H1 (cell line): ENCODE results near the gene ALK.

Source experiments
- CHD2 ChIP-seq: IDR thresholded peaks from 2 replicates; pipeline ENCODE4 v1.6.1; 2012; ENCODE audit warnings: low read length, improper control_type of control experiment
- CREB1 ChIP-seq: IDR thresholded peaks from 2 replicates; pipeline ENCODE4 v1.6.1; 2012; ENCODE audit warnings: inconsistent platforms
- KDM5A ChIP-seq: fragments of 200-600 bp; IDR thresholded peaks from 2 replicates; pipeline ENCODE4 v1.7.1; 2012; ENCODE audit warnings: mild to moderate bottlenecking, low read length, inconsistent platforms, mixed read lengths
- MAFK ChIP-seq: IDR thresholded peaks from 2 replicates; pipeline ENCODE4 v1.6.1; 2012; ENCODE audit warnings: low read depth, mild to moderate bottlenecking, improper control_type of control experiment, low read length
- POLR2A ChIP-seq, 2 experiments: IDR thresholded peaks; 1 replicate in 1 of 2; 2 replicates in 1 of 2; pipeline ENCODE4 v1.6.1; 2011; ENCODE audit warnings: low read depth in 2 of 2, low read length in 2 of 2, mild to moderate bottlenecking in 2 of 2; ENCODE audit errors: control extremely low read depth in 1 of 2
- POLR2AphosphoS5 ChIP-seq: IDR thresholded peaks from 2 replicates; pipeline ENCODE4 v1.6.1; 2011; ENCODE audit warnings: low read depth, low read length
- RAD21 ChIP-seq, 2 experiments: IDR thresholded peaks in 1 of 2; conservative IDR thresholded peaks in 1 of 2; 2 replicates each; pipeline ENCODE4 v1.6.1; 2011; ENCODE audit warnings: low read depth in 2 of 2, low read length in 2 of 2, improper control_type of control experiment in 1 of 2, inconsistent platforms in 1 of 2, mild to moderate bottlenecking in 1 of 2, moderate library complexity in 1 of 2
- RNF2 ChIP-seq: fragments of 200-900, 300-1000 bp; sonication (generic); IDR thresholded peaks from 2 replicates; pipeline ENCODE4 v1.7.1; 2016; ENCODE audit warnings: borderline replicate concordance, low read depth, mild to moderate bottlenecking, antibody characterized with exemption, low read length; ENCODE audit not compliant: poor library complexity, severe bottlenecking; ENCODE audit errors: missing control alignments
- SP1 ChIP-seq: IDR thresholded peaks from 2 replicates; pipeline ENCODE4 v1.6.1; 2011; ENCODE audit warnings: low read depth, low read length
- SUZ12 ChIP-seq: fragments of 200-600 bp; sonication (generic); IDR thresholded peaks from 2 replicates; pipeline ENCODE4 v1.6.1; 2012; ENCODE audit warnings: mild to moderate bottlenecking, inconsistent platforms, low read length, moderate library complexity, mixed read lengths
- YY1 ChIP-seq: IDR thresholded peaks from 2 replicates; pipeline ENCODE4 v1.6.1; 2011; ENCODE audit warnings: low read depth, mild to moderate bottlenecking, low read length
- ZNF274 ChIP-seq: IDR thresholded peaks from 2 replicates; pipeline ENCODE4 v1.7.0; 2012; ENCODE audit warnings: low read length, borderline replicate concordance; ENCODE audit errors: extremely low read depth
- TF ChIP-seq, protein P1 (sequence below), 3 experiments: IDR thresholded peaks; 1 replicate in 2 of 3; 2 replicates in 1 of 3; pipeline versions ENCODE4 v1.5.1 to v1.6.1; 2011; ENCODE audit warnings: low read length in 3 of 3, mild to moderate bottlenecking in 3 of 3, inconsistent platforms in 2 of 3, low read depth in 1 of 3, moderate library complexity in 1 of 3; ENCODE audit not compliant: insufficient read depth in 1 of 3; ENCODE audit errors: control extremely low read depth in 1 of 3

DNA sequence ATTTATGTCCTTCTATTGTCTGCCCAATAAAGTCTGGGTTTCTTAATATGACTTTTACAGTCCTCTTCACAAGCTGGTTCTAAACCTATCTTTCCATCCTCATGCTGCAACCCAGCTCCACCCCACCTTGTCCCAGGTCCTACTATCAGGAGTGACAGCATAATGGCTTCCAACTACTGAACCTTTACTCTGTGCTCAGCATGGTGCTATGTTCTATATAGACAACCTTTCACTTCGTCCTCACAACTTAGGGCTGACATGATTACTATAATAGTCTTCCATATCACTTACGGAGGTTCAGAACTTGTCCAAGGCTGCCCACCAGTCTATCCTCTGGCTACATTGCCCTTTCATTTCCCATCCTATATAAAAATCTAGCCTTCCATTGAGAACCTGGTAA, 256.8 kb downstream of the ALK start:
- TF ChIP-seq, protein P1, sequence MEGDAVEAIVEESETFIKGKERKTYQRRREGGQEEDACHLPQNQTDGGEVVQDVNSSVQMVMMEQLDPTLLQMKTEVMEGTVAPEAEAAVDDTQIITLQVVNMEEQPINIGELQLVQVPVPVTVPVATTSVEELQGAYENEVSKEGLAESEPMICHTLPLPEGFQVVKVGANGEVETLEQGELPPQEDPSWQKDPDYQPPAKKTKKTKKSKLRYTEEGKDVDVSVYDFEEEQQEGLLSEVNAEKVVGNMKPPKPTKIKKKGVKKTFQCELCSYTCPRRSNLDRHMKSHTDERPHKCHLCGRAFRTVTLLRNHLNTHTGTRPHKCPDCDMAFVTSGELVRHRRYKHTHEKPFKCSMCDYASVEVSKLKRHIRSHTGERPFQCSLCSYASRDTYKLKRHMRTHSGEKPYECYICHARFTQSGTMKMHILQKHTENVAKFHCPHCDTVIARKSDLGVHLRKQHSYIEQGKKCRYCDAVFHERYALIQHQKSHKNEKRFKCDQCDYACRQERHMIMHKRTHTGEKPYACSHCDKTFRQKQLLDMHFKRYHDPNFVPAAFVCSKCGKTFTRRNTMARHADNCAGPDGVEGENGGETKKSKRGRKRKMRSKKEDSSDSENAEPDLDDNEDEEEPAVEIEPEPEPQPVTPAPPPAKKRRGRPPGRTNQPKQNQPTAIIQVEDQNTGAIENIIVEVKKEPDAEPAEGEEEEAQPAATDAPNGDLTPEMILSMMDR (IDR thresholded peaks at IDR 0.05; ENCODE audit: control extremely low read depth in 1 of 3, insufficient read depth in 1 of 3, low read depth in 1 of 3, low read length in 3 of 3), result no peak
- TF ChIP-seq SUZ12, result no peak
- no peak for TF ChIP-seq POLR2AphosphoS5
- no peak for TF ChIP-seq YY1
- TF ChIP-seq CREB1, result no peak
- no peak for TF ChIP-seq ZNF274
- TF ChIP-seq RNF2, result no peak
- no peak for TF ChIP-seq RAD21 (IDR thresholded peaks at IDR 0.05 in 1 of 2, conservative IDR thresholded peaks at IDR 0.05 in 1 of 2; ENCODE audit: low read depth in 2 of 2, low read length in 2 of 2)
- TF ChIP-seq MAFK, result no peak
- no peak for TF ChIP-seq KDM5A
- no peak for TF ChIP-seq POLR2A (IDR thresholded peaks at IDR 0.05; ENCODE audit: control extremely low read depth in 1 of 2, low read depth in 2 of 2, low read length in 2 of 2)
- TF ChIP-seq CHD2, result no peak
- no peak for TF ChIP-seq SP1
